Neural cell (in vitro differentiated cells): ENCODE data around the gene RYR2. TPM values are rescaled to one million over a fixed set of nuclear protein-coding genes. Genes with fewer than 3 reads are reported as not detected.

Experiments
- H2AFZ ChIP-seq: fragments of 200-600, 300-800 bp; sonication (generic), shearing (Covaris generic); 2 replicates; pipeline ENCODE4 v1.6.0; 2014; ENCODE audit warnings: low read depth, mild to moderate bottlenecking, antibody characterized with exemption, low read length, moderate library complexity
- H3F3A ChIP-seq: fragments of 200-600 bp; shearing (Covaris generic); 2 replicates; pipeline ENCODE4 v1.6.1; 2016; ENCODE audit warnings: mild to moderate bottlenecking, moderate library complexity, mixed read lengths, antibody characterized with exemption, low read length; ENCODE audit not compliant: insufficient read depth, poor library complexity, severe bottlenecking
- H3K27ac ChIP-seq: fragments of 200-600, 300-800 bp; sonication (generic), shearing (Covaris generic); 2 replicates; pipeline ENCODE4 v1.5.1; 2014; ENCODE audit warnings: mild to moderate bottlenecking, low read length, moderate library complexity
- H3K27me3 ChIP-seq: fragments of 300-800, 200-600 bp; sonication (generic), shearing (Covaris generic); 2 replicates; pipeline ENCODE4 v1.6.0; 2014; ENCODE audit warnings: mild to moderate bottlenecking, low read depth, low read length, moderate library complexity; ENCODE audit not compliant: insufficient read depth
- H3K36me3 ChIP-seq: fragments of 300-800, 200-600 bp; sonication (generic), shearing (Covaris generic); 2 replicates; pipeline ENCODE4 v1.5.1; 2014; ENCODE audit warnings: mild to moderate bottlenecking, antibody characterized with exemption, low read length, moderate library complexity; ENCODE audit not compliant: insufficient read depth
- H3K4me2 ChIP-seq: fragments of 300-800, 200-600 bp; sonication (generic), shearing (Covaris generic); 2 replicates; pipeline ENCODE4 v1.6.0; 2014; ENCODE audit warnings: mild to moderate bottlenecking, low read length
- H3K4me3 ChIP-seq: fragments of 300-800, 200-600 bp; sonication (generic), shearing (Covaris generic); 2 replicates; pipeline ENCODE4 v1.5.1; 2014; ENCODE audit warnings: mild to moderate bottlenecking, low read length, moderate library complexity
- H3K79me2 ChIP-seq: fragments of 200-600 bp; shearing (Covaris generic); replicated peaks from 2 replicates; pipeline ENCODE4 v1.6.0; 2014; ENCODE audit warnings: mild to moderate bottlenecking, low read length, moderate library complexity; ENCODE audit not compliant: insufficient read depth
- H3K9ac ChIP-seq: fragments of 300-800, 200-600 bp; sonication (generic), shearing (Covaris generic); 2 replicates; pipeline ENCODE4 v1.6.1; 2016; ENCODE audit warnings: mild to moderate bottlenecking, low read length, mixed read lengths
- H3K9me2 ChIP-seq: fragments of 200-600 bp; shearing (Covaris generic); 2 replicates; pipeline ENCODE4 v1.6.1; 2016; ENCODE audit warnings: mild to moderate bottlenecking, low read length, mixed read lengths; ENCODE audit not compliant: insufficient read depth
- H3K9me3 ChIP-seq: fragments of 200-600, 300-800 bp; sonication (generic), shearing (Covaris generic); 2 replicates; pipeline ENCODE4 v1.6.1; 2016; ENCODE audit warnings: mild to moderate bottlenecking, mixed run types, low read length, moderate library complexity, mixed read lengths
- H4K20me1 ChIP-seq: fragments of 200-600 bp; shearing (Covaris generic); 2 replicates; pipeline ENCODE4 v1.6.1; 2016; ENCODE audit warnings: mild to moderate bottlenecking, mixed run types; ENCODE audit not compliant: insufficient read depth
- EP300 ChIP-seq: fragments of 450-650 bp; conservative IDR thresholded peaks from 2 replicates; pipeline ENCODE4 v1.6.1; 2014; ENCODE audit warnings: antibody characterized with exemption, mild to moderate bottlenecking, moderate library complexity; ENCODE audit not compliant: poor library complexity, severe bottlenecking
- EZH2 ChIP-seq: fragments of 200-600, 300-800 bp; shearing (Covaris generic), sonication (generic); IDR thresholded peaks from 2 replicates; pipeline ENCODE4 v1.6.1; 2014; ENCODE audit warnings: antibody characterized with exemption, low read length, borderline replicate concordance, mild to moderate bottlenecking; ENCODE audit not compliant: insufficient read depth, poor library complexity, severe bottlenecking
- MXI1 ChIP-seq: fragments of 450-650 bp; conservative IDR thresholded peaks from 2 replicates; pipeline ENCODE4 v1.6.1; 2014; ENCODE audit warnings: antibody characterized with exemption, mild to moderate bottlenecking; ENCODE audit not compliant: poor library complexity, severe bottlenecking
- POLR2AphosphoS5 ChIP-seq: IDR thresholded peaks from 2 replicates; pipeline ENCODE4 v1.6.1; 2012
- RAD21 ChIP-seq: fragments of 450-650 bp; conservative IDR thresholded peaks from 2 replicates; pipeline ENCODE4 v1.6.1; 2014; ENCODE audit warnings: antibody characterized with exemption, mild to moderate bottlenecking, moderate library complexity
- SMC3 ChIP-seq: fragments of 450-650 bp; conservative IDR thresholded peaks from 2 replicates; pipeline ENCODE4 v1.6.1; 2014; ENCODE audit warnings: antibody characterized with exemption, mild to moderate bottlenecking, moderate library complexity; ENCODE audit not compliant: poor library complexity
- TAF1 ChIP-seq: IDR thresholded peaks from 2 replicates; pipeline ENCODE4 v1.6.1; 2012; ENCODE audit warnings: low read depth
- polyA plus RNA-seq: library from polyadenylated mRNA; depleted of rRNA; stranded (reverse); fragments of >200 nt; gene quantifications from 2 replicates; pipeline ENCODE4 v1.2.3, GENCODE V29; 2014
- TF ChIP-seq, protein P1 (sequence below): IDR thresholded peaks from 2 replicates; pipeline ENCODE4 v1.6.1; 2012; ENCODE audit warnings: borderline replicate concordance
- TF ChIP-seq, protein P2 (sequence below): fragments of 450-650 bp; IDR thresholded peaks from 2 replicates; pipeline ENCODE4 v1.5.1; 2014; ENCODE audit warnings: antibody characterized with exemption, mild to moderate bottlenecking, moderate library complexity; ENCODE audit not compliant: poor library complexity, severe bottlenecking

The RYR2 gene
- polyA plus RNA-seq, 1 donor from 2014 or later: 3.8 TPM

- H3K36me3 ChIP-seq: no peaks in the 10 kb centered on the region
These were observed 187.3 kb downstream of the RYR2 start for GRCh38 chr1:237229333-237229732.

GRCh38 chr1:237232501-237232900, 190.5 kb downstream of the RYR2 start:
- Histone ChIP-seq H3K4me3 (no peak overlapping the region), H2AFZ (no peak overlapping the region), H3K9me3 (no peaks in the 10 kb centered on the region), H3K27ac (no peak overlapping the region), H3F3A (no peaks in the 10 kb centered on the region), H4K20me1 (no peaks in the 10 kb centered on the region), H3K79me2 (no peaks in the 10 kb centered on the region), H3K4me2 (no peak overlapping the region), H3K9me2 (no peaks in the 10 kb centered on the region), H3K36me3 (no peaks in the 10 kb centered on the region), H3K9ac (no peak overlapping the region), H3K27me3 (no peaks in the 10 kb centered on the region)
- TF ChIP-seq EZH2: no peak
- no peak for TF ChIP-seq MXI1
- no peak for TF ChIP-seq RAD21
- TF ChIP-seq SMC3: no peak
- no peak for TF ChIP-seq POLR2AphosphoS5
- TF ChIP-seq, protein P1, sequence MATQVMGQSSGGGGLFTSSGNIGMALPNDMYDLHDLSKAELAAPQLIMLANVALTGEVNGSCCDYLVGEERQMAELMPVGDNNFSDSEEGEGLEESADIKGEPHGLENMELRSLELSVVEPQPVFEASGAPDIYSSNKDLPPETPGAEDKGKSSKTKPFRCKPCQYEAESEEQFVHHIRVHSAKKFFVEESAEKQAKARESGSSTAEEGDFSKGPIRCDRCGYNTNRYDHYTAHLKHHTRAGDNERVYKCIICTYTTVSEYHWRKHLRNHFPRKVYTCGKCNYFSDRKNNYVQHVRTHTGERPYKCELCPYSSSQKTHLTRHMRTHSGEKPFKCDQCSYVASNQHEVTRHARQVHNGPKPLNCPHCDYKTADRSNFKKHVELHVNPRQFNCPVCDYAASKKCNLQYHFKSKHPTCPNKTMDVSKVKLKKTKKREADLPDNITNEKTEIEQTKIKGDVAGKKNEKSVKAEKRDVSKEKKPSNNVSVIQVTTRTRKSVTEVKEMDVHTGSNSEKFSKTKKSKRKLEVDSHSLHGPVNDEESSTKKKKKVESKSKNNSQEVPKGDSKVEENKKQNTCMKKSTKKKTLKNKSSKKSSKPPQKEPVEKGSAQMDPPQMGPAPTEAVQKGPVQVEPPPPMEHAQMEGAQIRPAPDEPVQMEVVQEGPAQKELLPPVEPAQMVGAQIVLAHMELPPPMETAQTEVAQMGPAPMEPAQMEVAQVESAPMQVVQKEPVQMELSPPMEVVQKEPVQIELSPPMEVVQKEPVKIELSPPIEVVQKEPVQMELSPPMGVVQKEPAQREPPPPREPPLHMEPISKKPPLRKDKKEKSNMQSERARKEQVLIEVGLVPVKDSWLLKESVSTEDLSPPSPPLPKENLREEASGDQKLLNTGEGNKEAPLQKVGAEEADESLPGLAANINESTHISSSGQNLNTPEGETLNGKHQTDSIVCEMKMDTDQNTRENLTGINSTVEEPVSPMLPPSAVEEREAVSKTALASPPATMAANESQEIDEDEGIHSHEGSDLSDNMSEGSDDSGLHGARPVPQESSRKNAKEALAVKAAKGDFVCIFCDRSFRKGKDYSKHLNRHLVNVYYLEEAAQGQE: no peak
- no peak for TF ChIP-seq EP300
- TF ChIP-seq, protein P2, sequence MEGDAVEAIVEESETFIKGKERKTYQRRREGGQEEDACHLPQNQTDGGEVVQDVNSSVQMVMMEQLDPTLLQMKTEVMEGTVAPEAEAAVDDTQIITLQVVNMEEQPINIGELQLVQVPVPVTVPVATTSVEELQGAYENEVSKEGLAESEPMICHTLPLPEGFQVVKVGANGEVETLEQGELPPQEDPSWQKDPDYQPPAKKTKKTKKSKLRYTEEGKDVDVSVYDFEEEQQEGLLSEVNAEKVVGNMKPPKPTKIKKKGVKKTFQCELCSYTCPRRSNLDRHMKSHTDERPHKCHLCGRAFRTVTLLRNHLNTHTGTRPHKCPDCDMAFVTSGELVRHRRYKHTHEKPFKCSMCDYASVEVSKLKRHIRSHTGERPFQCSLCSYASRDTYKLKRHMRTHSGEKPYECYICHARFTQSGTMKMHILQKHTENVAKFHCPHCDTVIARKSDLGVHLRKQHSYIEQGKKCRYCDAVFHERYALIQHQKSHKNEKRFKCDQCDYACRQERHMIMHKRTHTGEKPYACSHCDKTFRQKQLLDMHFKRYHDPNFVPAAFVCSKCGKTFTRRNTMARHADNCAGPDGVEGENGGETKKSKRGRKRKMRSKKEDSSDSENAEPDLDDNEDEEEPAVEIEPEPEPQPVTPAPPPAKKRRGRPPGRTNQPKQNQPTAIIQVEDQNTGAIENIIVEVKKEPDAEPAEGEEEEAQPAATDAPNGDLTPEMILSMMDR: no peak
- no peak for TF ChIP-seq TAF1

More at GRCh38 chr1:237229333-237229732, 187.3 kb downstream of the RYR2 start:
- H3K27ac ChIP-seq: no peak overlapping the region
- no peak overlapping the region for H3K9ac ChIP-seq
- H3K27me3 ChIP-seq: no peaks in the 10 kb centered on the region
- no peaks in the 10 kb centered on the region for H3K9me3 ChIP-seq
- no peaks in the 10 kb centered on the region for H3K79me2 ChIP-seq
- TF ChIP-seq EP300 (no peak), SMC3 (no peak), EZH2 (no peak), TAF1 (no peak)
- TF ChIP-seq, protein P1: no peak
- TF ChIP-seq, protein P2: no peak
- no peaks in the 10 kb centered on the region for H4K20me1 ChIP-seq
- no peak overlapping the region for H2AFZ ChIP-seq
- H3F3A ChIP-seq: no peaks in the 10 kb centered on the region
- H3K4me3 ChIP-seq: no peak overlapping the region
- H3K9me2 ChIP-seq: no peaks in the 10 kb centered on the region
- H3K4me2 ChIP-seq: no peak overlapping the region
